Naive thymus-derived CD4-positive, alpha-beta T cell (primary cell): ENCODE measurements around the gene ARMC2. TPM values are rescaled to one million over a fixed set of nuclear protein-coding genes. Genes with fewer than 3 reads are reported as not detected.

Experiments used
- ATAC-seq: fragments of 150-1000 bp; cut with Tn5 transposase; 2 replicates; pipeline ENCODE4 v1.10.0; 2021; ENCODE audit warnings: mild to moderate bottlenecking, moderate library complexity
- CTCF ChIA-PET: fragments of 350-600 bp; sonication (Branson Sonifier 250); formaldehyde crosslinking; loops from one replicate; lab custom pipeline; 2021; ENCODE audit warnings: antibody characterized with exemption; lab: Charles Lee
- POLR2A ChIA-PET: fragments of 350-600 bp; sonication (Branson Sonifier 250); formaldehyde crosslinking; loops from one replicate; lab custom pipeline; 2021; ENCODE audit warnings: antibody characterized with exemption, inconsistent platforms; lab: Charles Lee
- DNase-seq, 9 donors: peaks; one replicate each; pipeline versions ENCODE4 v3.0.0 to v3.0.0-alpha.2; 2020 to 2022; ENCODE audit warnings: mixed read lengths in 1 of 9
- H3K27ac ChIP-seq: one replicate; pipeline ENCODE4 v1.7.0; 2013; ENCODE audit warnings: mild to moderate bottlenecking, low read depth, low read length, moderate library complexity
- H3K27me3 ChIP-seq, 2 donors: one replicate each; pipeline ENCODE4 v1.7.0; 2013; ENCODE audit warnings: low read length in 2 of 2, mild to moderate bottlenecking in 2 of 2, moderate library complexity in 2 of 2; ENCODE audit not compliant: control insufficient read depth in 2 of 2, insufficient read depth in 2 of 2
- H3K36me3 ChIP-seq, 3 experiments: 1 replicate in 2 of 3; 2 replicates in 1 of 3; pipeline ENCODE4 v1.7.0; 2013; ENCODE audit warnings: low read length in 3 of 3, mild to moderate bottlenecking in 3 of 3, moderate library complexity in 1 of 3; ENCODE audit not compliant: insufficient read depth in 3 of 3, control insufficient read depth in 2 of 3
- H3K4me1 ChIP-seq, 2 donors: one replicate each; pipeline ENCODE4 v1.7.0; 2013; ENCODE audit warnings: low read length in 2 of 2, mild to moderate bottlenecking in 2 of 2, moderate library complexity in 1 of 2; ENCODE audit not compliant: control insufficient read depth in 2 of 2, insufficient read depth in 2 of 2
- H3K4me3 ChIP-seq: 2 replicates; pipeline ENCODE4 v1.7.0; 2013; ENCODE audit warnings: mild to moderate bottlenecking, low read length
- H3K9me3 ChIP-seq, 3 experiments: 1 replicate in 2 of 3; 2 replicates in 1 of 3; pipeline ENCODE4 v1.7.0; 2013; ENCODE audit warnings: low read length in 3 of 3; ENCODE audit not compliant: control insufficient read depth in 2 of 3
- H3K27ac Mint-ChIP-seq, 9 donors: one replicate each; pipeline ENCODE4 v1.8.0; 2020 to 2022; ENCODE audit warnings: mixed read lengths in 9 of 9, mild to moderate bottlenecking in 8 of 9, moderate library complexity in 5 of 9, inconsistent platforms in 2 of 9
- H3K27me3 Mint-ChIP-seq, 5 donors: one replicate each; pipeline ENCODE4 v1.8.0; 2021 to 2022; ENCODE audit warnings: mixed read lengths in 5 of 5, mild to moderate bottlenecking in 1 of 5
- H3K36me3 Mint-ChIP-seq, 5 donors: one replicate each; pipeline ENCODE4 v1.8.0; 2020 to 2022; ENCODE audit warnings: mixed read lengths in 5 of 5, mild to moderate bottlenecking in 3 of 5, inconsistent platforms in 1 of 5
- H3K4me1 Mint-ChIP-seq, 7 donors: one replicate each; pipeline ENCODE4 v1.8.0; 2020 to 2022; ENCODE audit warnings: mixed read lengths in 7 of 7, mild to moderate bottlenecking in 3 of 7, inconsistent platforms in 1 of 7
- H3K4me3 Mint-ChIP-seq, 10 donors: one replicate each; pipeline ENCODE4 v1.8.0; 2020 to 2022; ENCODE audit warnings: mild to moderate bottlenecking in 10 of 10, mixed read lengths in 10 of 10, moderate library complexity in 6 of 10, inconsistent platforms in 2 of 10
- H3K9me3 Mint-ChIP-seq, 11 donors: one replicate each; pipeline ENCODE4 v1.8.0; 2020 to 2022; ENCODE audit warnings: mixed read lengths in 11 of 11, mild to moderate bottlenecking in 4 of 11, inconsistent platforms in 1 of 11, moderate library complexity in 1 of 11
- intact Hi-C, 2 donors: fragments of 100-400 bp; cut with micrococcal nuclease; formaldehyde crosslinking; loops; one replicate each; pipeline ENCODE4 v1.15.1; 2023
- polyA plus RNA-seq, 2 donors: library from polyadenylated mRNA; unstranded; fragments of 300-500 nt; fragmentation: Illumina TruSeq; gene quantifications; one replicate each; pipeline ENCODE4 v1.2.3, GENCODE V29; 2021
- total RNA-seq, 6 experiments: library from RNA in 5 of 6; stranded (reverse) in 5 of 6; gene quantifications; 1 replicate in 5 of 6; 2 replicates in 1 of 6; pipeline ENCODE4 v1.2.3 and lab custom pipeline; 2021 to 2026

Gene ARMC2
- total and polyA plus RNA-seq, 7 experiments from 2014 or later: 3.6 to 12.7 (median 7.1) TPM

DNA sequence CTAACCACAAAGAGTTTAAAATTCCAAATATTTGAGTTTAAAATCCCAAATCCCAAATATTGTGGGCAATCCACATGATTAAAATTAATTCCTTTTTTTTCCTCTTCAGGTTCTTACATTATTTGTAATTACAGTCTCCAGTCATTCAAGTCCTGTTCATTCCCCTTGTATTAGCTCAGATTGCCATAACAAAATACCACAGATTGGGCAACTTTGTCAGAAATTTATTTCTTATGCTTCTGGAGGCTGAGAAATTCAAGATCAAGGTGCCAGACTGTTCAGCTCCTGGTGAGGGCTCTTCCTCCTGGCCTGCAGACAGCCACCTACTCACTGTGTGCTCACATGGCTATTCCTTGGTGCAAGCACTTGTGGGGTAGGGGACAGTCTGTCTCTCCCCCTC, 105.5 kb downstream of the ARMC2 start:
- Mint-ChIP-seq H3K27ac (no peak overlapping the region), H3K4me1 (peaks cover 6 to 20% (median 8%) of the 10 kb centered on the region in 7 donors), H3K27me3 (no peaks in the 10 kb centered on the region), H3K9me3 (no peaks in the 10 kb centered on the region), H3K4me3 (no peak overlapping the region), H3K36me3 (peaks cover 0 to 11% (median 2%) of the 10 kb centered on the region in 5 donors)
- POLR2A ChIA-PET: no interaction called here
- H3K4me1 ChIP-seq: no peaks in the 10 kb centered on the region
- intact Hi-C loops: no loop called here
- H3K9me3 ChIP-seq: no peaks in the 10 kb centered on the region
- ATAC-seq (no peak), DNase-seq (no peak)
- CTCF ChIA-PET: no interaction called here
- H3K27me3 ChIP-seq: no peaks in the 10 kb centered on the region
- no peak overlapping the region for H3K27ac ChIP-seq
- H3K36me3 ChIP-seq: no peaks in the 10 kb centered on the region
- H3K4me3 ChIP-seq: no peak overlapping the region

- no peak for ATAC-seq
- CTCF ChIA-PET: interaction anchor here (0.7 to 1.0 kb wide), 2 partner anchors 8 to 120 kb away, joined by 3 read pairs; no protein-coding TSS in a partner anchor
- POLR2A ChIA-PET: no interaction called here
Measured at GRCh38 chr6:108955329-108955949, 107.2 kb downstream of the ARMC2 start.

DNA sequence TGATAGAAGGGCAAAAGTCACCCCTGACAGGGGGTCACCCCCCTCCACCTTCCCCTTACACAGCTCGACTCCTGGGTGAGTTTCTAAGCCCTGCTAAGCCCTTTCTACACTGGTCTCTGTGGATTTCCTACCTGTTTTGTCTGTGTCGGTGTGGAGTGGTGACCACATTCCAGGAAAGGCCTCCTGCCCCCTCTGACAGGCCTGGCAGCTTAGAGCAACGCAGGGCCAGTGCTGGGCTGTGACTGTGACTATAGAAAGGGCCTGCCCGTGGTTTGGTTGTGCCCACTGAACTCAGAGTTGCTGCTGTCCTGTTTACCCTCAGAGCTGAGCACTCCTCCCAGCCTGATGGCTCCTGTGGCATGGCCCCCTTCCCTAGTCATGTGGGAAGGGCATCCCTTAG, 109.0 kb downstream of the ARMC2 start:
- ChIA-PET CTCF (no interaction called here), POLR2A (interaction anchor here (0.5 to 1.0 kb wide), 2 partner anchors 17 to 137 kb away, joined by 3 read pairs; no protein-coding TSS in a partner anchor)
- H3K36me3 ChIP-seq: no peaks in the 10 kb centered on the region
- Mint-ChIP-seq H3K9me3 (no peaks in the 10 kb centered on the region), H3K4me1 (peaks cover 10 to 34% (median 17%) of the 10 kb centered on the region in 7 donors), H3K27me3 (no peaks in the 10 kb centered on the region), H3K4me3 (no peak overlapping the region), H3K36me3 (peaks cover 0 to 22% (median 3%) of the 10 kb centered on the region in 5 donors), H3K27ac (no peak overlapping the region)
- no peak for DNase-seq
- H3K4me3 ChIP-seq: no peak overlapping the region
- H3K4me1 ChIP-seq: no peaks in the 10 kb centered on the region
- H3K9me3 ChIP-seq: no peaks in the 10 kb centered on the region
- no peak for ATAC-seq
- no peaks in the 10 kb centered on the region for H3K27me3 ChIP-seq
- intact Hi-C loops: no loop called here
- no peak overlapping the region for H3K27ac ChIP-seq

More at GRCh38 chr6:108955329-108955949, 107.2 kb downstream of the ARMC2 start:
- Mint-ChIP-seq H3K27ac (peak overlapping the region in 2 of 9 donors; percentile 55 to 81), H3K4me3 (peak overlapping the region in 1 of 10 donors; percentile 39), H3K4me1 (peaks cover 10 to 32% (median 16%) of the 10 kb centered on the region in 7 donors), H3K9me3 (no peaks in the 10 kb centered on the region), H3K36me3 (peaks cover 0 to 15% (median 3%) of the 10 kb centered on the region in 5 donors), H3K27me3 (no peaks in the 10 kb centered on the region)
- H3K4me3 ChIP-seq: no peak overlapping the region
- H3K4me1 ChIP-seq: no peaks in the 10 kb centered on the region
- no peaks in the 10 kb centered on the region for H3K27me3 ChIP-seq
- intact Hi-C loops: no loop called here
- no peak overlapping the region for H3K27ac ChIP-seq
- DNase-seq: no peak
- no peaks in the 10 kb centered on the region for H3K9me3 ChIP-seq
- no peaks in the 10 kb centered on the region for H3K36me3 ChIP-seq

GRCh38 chr6:108958900-108959770, 110.9 kb downstream of the ARMC2 start:
- no peaks in the 10 kb centered on the region for H3K27me3 ChIP-seq
- H3K4me1 ChIP-seq: no peaks in the 10 kb centered on the region
- ATAC-seq: no peak
- intact Hi-C loops: loop anchor here in 1 of 2 donors (1.0 kb wide), 1 partner anchor 24 kb away; no protein-coding TSS in a partner anchor
- Mint-ChIP-seq H3K4me1 (peaks cover 10 to 34% (median 17%) of the 10 kb centered on the region in 7 donors), H3K27ac (peak overlapping the region in 2 of 9 donors; percentile 36 to 67), H3K27me3 (no peaks in the 10 kb centered on the region), H3K4me3 (peak overlapping the region in 1 of 10 donors; percentile 62), H3K9me3 (no peaks in the 10 kb centered on the region), H3K36me3 (peaks cover 0 to 24% (median 6%) of the 10 kb centered on the region in 5 donors)
- DNase-seq: no peak
- H3K4me3 ChIP-seq: no peak overlapping the region
- ChIA-PET POLR2A (interaction anchor here (0.6 kb wide), 1 partner anchor 42 kb away, joined by 5 read pairs; no protein-coding TSS in a partner anchor), CTCF (no interaction called here)
- no peak overlapping the region for H3K27ac ChIP-seq
- H3K36me3 ChIP-seq: no peaks in the 10 kb centered on the region
- H3K9me3 ChIP-seq: no peaks in the 10 kb centered on the region

DNA sequence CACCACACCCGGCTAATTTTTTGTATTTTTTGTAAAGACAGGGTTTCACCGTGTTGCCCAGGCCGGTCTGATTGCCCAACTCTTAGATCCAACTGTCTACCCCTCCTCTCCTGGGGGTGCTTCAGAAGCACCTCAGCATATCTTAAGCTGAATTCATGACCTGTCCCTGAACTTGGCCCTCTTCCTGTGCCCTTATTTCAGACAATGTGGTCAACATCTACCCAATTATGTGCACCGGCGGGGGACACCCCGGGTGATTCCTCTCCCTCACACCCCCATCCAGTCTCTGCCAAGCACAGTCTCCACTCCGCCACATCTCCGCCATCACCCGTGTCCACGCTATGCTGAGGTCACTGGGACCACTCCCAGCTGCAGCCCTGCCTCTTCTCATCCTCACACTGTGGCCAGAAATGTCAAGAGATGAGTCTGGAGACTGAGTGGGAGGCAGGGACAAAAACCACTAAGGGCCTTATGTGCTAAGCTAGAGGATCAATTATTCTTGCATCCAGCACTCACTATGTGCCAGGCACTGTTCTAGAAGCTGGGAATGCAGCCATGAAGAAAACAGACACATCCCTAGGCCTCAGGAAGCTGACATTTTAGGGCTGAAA, 111.9 kb downstream of the ARMC2 start:
- Mint-ChIP-seq H3K4me1 (peaks cover 10 to 31% (median 17%) of the 10 kb centered on the region in 7 donors), H3K4me3 (no peak overlapping the region), H3K36me3 (peaks cover 0 to 26% (median 8%) of the 10 kb centered on the region in 5 donors), H3K9me3 (no peaks in the 10 kb centered on the region), H3K27me3 (no peaks in the 10 kb centered on the region), H3K27ac (peak overlapping the region in 1 of 9 donors; percentile 53)
- DNase-seq (no peak), ATAC-seq (no peak)
- Histone ChIP-seq H3K4me3 (no peak overlapping the region), H3K27me3 (no peaks in the 10 kb centered on the region), H3K27ac (no peak overlapping the region), H3K4me1 (no peaks in the 10 kb centered on the region), H3K9me3 (no peaks in the 10 kb centered on the region), H3K36me3 (no peaks in the 10 kb centered on the region)
- POLR2A ChIA-PET: interaction anchor here (0.6 kb wide), 2 partner anchors 10 to 43 kb away, joined by 5 to 7 read pairs; no protein-coding TSS in a partner anchor
- CTCF ChIA-PET: no interaction called here
- intact Hi-C loops: no loop called here

DNA sequence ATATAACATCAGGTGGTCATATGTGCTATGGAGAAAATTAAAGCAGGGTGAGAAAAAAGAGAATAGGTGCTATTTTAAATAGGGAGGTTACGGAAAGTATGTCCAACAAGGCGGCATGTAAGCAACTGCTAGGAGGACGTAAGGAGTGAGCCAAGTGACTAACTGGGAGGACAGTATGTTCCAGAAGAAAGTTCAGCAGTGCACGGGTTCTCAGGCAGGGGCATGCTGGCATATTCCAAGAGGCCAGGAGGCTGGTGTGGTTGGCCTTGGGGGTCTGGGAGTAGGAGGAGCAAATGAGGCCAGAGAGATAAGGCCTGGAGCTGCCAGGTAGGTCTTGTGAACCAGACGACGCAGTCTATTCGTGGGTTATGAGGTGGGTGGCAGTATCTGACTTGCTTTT, 112.4 kb downstream of the ARMC2 start:
- peaks cover 0 to 26% (median 12%) of the 10 kb centered on the region in 5 donors for H3K36me3 Mint-ChIP-seq
- Histone ChIP-seq H3K9me3 (no peaks in the 10 kb centered on the region), H3K36me3 (no peaks in the 10 kb centered on the region), H3K27me3 (no peaks in the 10 kb centered on the region), H3K4me3 (no peak overlapping the region), H3K4me1 (no peaks in the 10 kb centered on the region), H3K27ac (no peak overlapping the region)
- peak overlapping the region in 1 of 9 donors; percentile 63 for H3K27ac Mint-ChIP-seq
- H3K4me1 Mint-ChIP-seq: peaks cover 7 to 26% (median 15%) of the 10 kb centered on the region in 7 donors
- ATAC-seq: no peak
- H3K27me3 Mint-ChIP-seq: no peaks in the 10 kb centered on the region
- intact Hi-C loops: no loop called here
- H3K9me3 Mint-ChIP-seq: no peaks in the 10 kb centered on the region
- no peak overlapping the region for H3K4me3 Mint-ChIP-seq
- POLR2A ChIA-PET: no interaction called here
- DNase-seq: no peak
- CTCF ChIA-PET: no interaction called here
